Upper lobe of left lung (tissue), 6 donors: ENCODE data around the gene KIAA1217. TPM values are rescaled to one million over a fixed set of nuclear protein-coding genes. Genes with fewer than 3 reads are reported as not detected.
A peak's percentile ranks its signal among the peaks of the same experiment; 100 is the strongest.

Source experiments
- ATAC-seq, 2 donors: fragments of 200-7000 bp; cut with Tn5 transposase; one replicate each; pipeline ENCODE4 v1.9.1; 2022; ENCODE audit warnings: mild to moderate bottlenecking in 2 of 2, moderate library complexity in 2 of 2; ENCODE audit not compliant: low FRiP score in 2 of 2
- DNase-seq, 2 donors: peaks; one replicate each; pipeline ENCODE4 v3.0.0-alpha.2; 2019 to 2020
- H3K27ac ChIP-seq, 4 donors: fragments of 200-600 bp; sonication (generic); one replicate each; pipeline ENCODE4 v1.5.1; 2016 to 2019
- H3K27me3 ChIP-seq, 4 donors: fragments of 200-600 bp; sonication (generic); one replicate each; pipeline ENCODE4 v1.5.1; 2017 to 2019
- H3K36me3 ChIP-seq, 4 donors: fragments of 200-600 bp; sonication (generic); one replicate each; pipeline ENCODE4 v1.5.1; 2016 to 2019
- H3K4me1 ChIP-seq, 4 donors: fragments of 200-600 bp; sonication (generic); one replicate each; pipeline ENCODE4 v1.5.1; 2018 to 2019
- H3K4me3 ChIP-seq, 4 donors: fragments of 200-600 bp; sonication (generic); one replicate each; pipeline ENCODE4 v1.5.1; 2017 to 2019; ENCODE audit warnings: mild to moderate bottlenecking in 2 of 4, moderate library complexity in 1 of 4
- H3K9me3 ChIP-seq, 4 donors: fragments of 200-600 bp; sonication (generic); one replicate each; pipeline ENCODE4 v1.5.1; 2018 to 2019
- CTCF ChIP-seq, 6 experiments: fragments of 450-650 bp in 4 of 6; fragments of 200-600 bp in 2 of 6; sonication (generic) in 2 of 6; IDR thresholded peaks; one replicate each; pipeline ENCODE4 v1.5.1; 2016 to 2019; ENCODE audit warnings: antibody characterized with exemption in 6 of 6
- EP300 ChIP-seq, 4 donors: sonication (generic); formaldehyde crosslinking; IDR thresholded peaks; one replicate each; pipeline ENCODE4 v1.5.1; 2017; ENCODE audit warnings: antibody characterized with exemption in 4 of 4, control low read depth in 2 of 4
- POLR2A ChIP-seq, 4 donors: fragments of 450-650 bp; IDR thresholded peaks; one replicate each; pipeline ENCODE4 v1.5.1; 2016 to 2017; ENCODE audit warnings: antibody characterized with exemption in 4 of 4, mild to moderate bottlenecking in 2 of 4
- POLR2AphosphoS5 ChIP-seq, 2 donors: sonication (generic); formaldehyde crosslinking; IDR thresholded peaks; one replicate each; pipeline ENCODE4 v1.5.1; 2017; ENCODE audit warnings: antibody characterized with exemption in 2 of 2
- WGBS, 2 donors: methylation state at CpG; one replicate each; pipeline ENCODE4 v1.1.5; 2017 to 2018; 5-methylcytosine and 5-hydroxymethylcytosine counted together
- total RNA-seq, 6 donors: library from RNA; depleted of rRNA in 4 of 6; stranded (reverse); fragments of >200 nt in 4 of 6; gene quantifications; one replicate each; pipeline versions ENCODE4 v1.1.0 to v1.2.1, GENCODE V29; 2016 to 2021
- donor health status: DM: no; HTN: no; CAD: no; lungs with moderate emphysema.
- donor health status: DM: no; HTN: yes; CAD: no; lungs with severe emphysema.

KIAA1217 gene
- total RNA-seq, 6 donors from 2014 or later = 18.4 to 109 (median 41.0) TPM

- 90 to 94% methylated on average over 6 of the region's 6 CpGs for WGBS, 2 donors
- ATAC-seq (no peak), DNase-seq (no peak)
- Histone ChIP-seq H3K27me3 (no peaks in the 10 kb centered on the region), H3K27ac (no peak overlapping the region), H3K4me1 (peaks cover 0 to 4% (median 0%) of the 10 kb centered on the region in 4 donors), H3K9me3 (no peaks in the 10 kb centered on the region), H3K36me3 (peaks cover 0 to 3% (median 0%) of the 10 kb centered on the region in 4 donors), H3K4me3 (no peak overlapping the region)
- no peak for TF ChIP-seq CTCF (IDR thresholded peaks at IDR 0.05)
- no peak for TF ChIP-seq POLR2A (IDR thresholded peaks at IDR 0.05)
- TF ChIP-seq EP300 (IDR thresholded peaks at IDR 0.05) = no peak
- TF ChIP-seq POLR2AphosphoS5 (IDR thresholded peaks at IDR 0.05) = no peak
Measured at GRCh38 chr10:24494777-24495176, 285.8 kb downstream of the KIAA1217 start.

- H3K4me1 ChIP-seq = peaks cover 0 to 4% (median 0%) of the 10 kb centered on the region in 4 donors
- 89 to 90% methylated on average over 10 of the region's 10 CpGs for WGBS, 2 donors
- peaks cover 0 to 3% (median 0%) of the 10 kb centered on the region in 4 donors for H3K36me3 ChIP-seq
- ATAC-seq (no peak), DNase-seq (no peak)
- no peak overlapping the region for H3K4me3 ChIP-seq
- TF ChIP-seq POLR2AphosphoS5 (IDR thresholded peaks at IDR 0.05) = no peak
- no peak for TF ChIP-seq CTCF (IDR thresholded peaks at IDR 0.05)
- no peak for TF ChIP-seq POLR2A (IDR thresholded peaks at IDR 0.05)
- no peak for TF ChIP-seq EP300 (IDR thresholded peaks at IDR 0.05)
- H3K9me3 ChIP-seq = no peaks in the 10 kb centered on the region
- no peaks in the 10 kb centered on the region for H3K27me3 ChIP-seq
- H3K27ac ChIP-seq = no peak overlapping the region
Measured at GRCh38 chr10:24495666-24496460, 286.9 kb downstream of the KIAA1217 start.

GRCh38 chr10:24496906-24497305, 288.0 kb downstream of the KIAA1217 start:
- DNase-seq = no peak
- ATAC-seq = no peak
- TF ChIP-seq POLR2AphosphoS5 (IDR thresholded peaks at IDR 0.05) (no peak), EP300 (IDR thresholded peaks at IDR 0.05) (no peak), CTCF (IDR thresholded peaks at IDR 0.05) (no peak), POLR2A (IDR thresholded peaks at IDR 0.05) (no peak)

GRCh38 chr10:24501056-24501711, 292.2 kb downstream of the KIAA1217 start:
- Histone ChIP-seq H3K4me3 (no peak overlapping the region), H3K27ac (no peak overlapping the region), H3K4me1 (peaks cover 0 to 7% (median 0%) of the 10 kb centered on the region in 4 donors), H3K36me3 (peaks cover 0 to 8% (median 3%) of the 10 kb centered on the region in 4 donors), H3K9me3 (no peaks in the 10 kb centered on the region), H3K27me3 (no peaks in the 10 kb centered on the region)
- 95% methylated on average over 7 to 10 of the region's 10 CpGs for WGBS, 2 donors
- no peak for TF ChIP-seq POLR2AphosphoS5 (IDR thresholded peaks at IDR 0.05)
- no peak for TF ChIP-seq CTCF (IDR thresholded peaks at IDR 0.05)
- no peak for TF ChIP-seq EP300 (IDR thresholded peaks at IDR 0.05)
- TF ChIP-seq POLR2A (IDR thresholded peaks at IDR 0.05) = no peak
- DNase-seq (peak in 1 of 2 donors; percentile 38), ATAC-seq (no peak)

More at GRCh38 chr10:24496906-24497305, 288.0 kb downstream of the KIAA1217 start:
- Histone ChIP-seq H3K4me1 (peaks cover 0 to 4% (median 0%) of the 10 kb centered on the region in 4 donors), H3K4me3 (no peak overlapping the region), H3K36me3 (peaks cover 0 to 6% (median 0%) of the 10 kb centered on the region in 4 donors), H3K9me3 (no peaks in the 10 kb centered on the region), H3K27ac (no peak overlapping the region), H3K27me3 (no peaks in the 10 kb centered on the region)
- 94% methylated on average over 8 of the region's 8 CpGs for WGBS, 2 donors
